ENCODE data around the gene ATG3.

GRCh38 chr3:112568642-112569041, 6.9 kb upstream of the ATG3 start:
- TF ChIP-seq POLR2A (IDR thresholded peaks at IDR 0.05): no peak
- no peak for TF ChIP-seq CTCF (IDR thresholded peaks at IDR 0.05)

All from transverse colon (tissue), 3 donors.